Head of caudate nucleus (tissue), 42 donors: Measurements from ENCODE around the gene ALG6.

ENCODE experiments used
- DNase-seq, 42 donors: peaks; one replicate each; pipeline versions ENCODE4 v3.0.0 to v3.0.0-alpha.2; 2020 to 2021; ENCODE audit warnings: mixed read lengths in 7 of 42
- intact Hi-C: fragments of 100-400 bp; cut with DNase I; formaldehyde crosslinking; loops from one replicate; pipeline ENCODE4 v1.15.0; 2022

Gene ALG6

DNA sequence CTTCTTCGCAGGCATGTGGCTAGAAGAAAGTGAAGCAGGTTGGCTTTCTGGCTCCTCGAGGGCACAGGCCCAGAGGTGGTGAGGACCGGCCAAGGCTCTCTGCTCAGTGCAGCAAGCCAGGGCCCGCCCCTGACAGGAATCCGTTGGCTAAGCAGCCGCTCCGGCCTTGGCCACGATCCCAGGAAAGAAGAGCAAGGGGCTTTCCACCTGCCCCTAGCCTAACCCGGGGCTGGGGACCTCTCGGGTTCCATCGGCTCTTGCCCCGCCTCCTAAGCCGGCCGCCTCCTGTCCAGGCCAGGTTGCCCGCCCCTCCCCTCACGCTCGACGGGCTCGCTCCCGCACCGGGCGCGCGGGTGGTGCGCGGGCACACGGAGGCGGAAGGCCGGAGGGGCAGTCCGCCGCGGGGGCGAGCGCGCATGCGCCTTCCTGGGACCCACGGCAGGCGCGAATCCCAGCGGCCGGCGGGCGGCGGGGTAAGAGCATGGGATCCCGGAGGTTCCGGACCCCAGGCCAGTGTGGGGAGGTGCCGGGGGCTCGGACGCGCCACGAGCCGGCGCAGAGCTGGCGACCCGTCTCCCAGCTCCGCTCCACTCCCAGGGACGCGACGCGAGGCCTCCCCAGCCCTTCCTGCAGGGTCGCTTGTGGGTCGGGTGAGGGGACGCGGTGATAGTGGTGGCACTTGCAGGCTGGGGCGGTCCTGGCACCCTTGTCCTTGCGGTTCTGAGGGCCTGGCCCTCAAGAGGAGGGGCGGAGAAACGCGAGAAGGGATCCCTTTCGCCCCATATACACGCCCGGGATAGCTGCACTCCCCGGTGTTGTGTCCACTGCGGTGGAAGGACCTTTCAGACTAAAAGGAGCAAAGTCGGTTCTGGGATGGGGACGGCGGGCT lies at the start of gene ALG6:
TSS of gene ALG6 (plus strand) at position 413 of the 889 bp plus-strand sequence. CDS start 3,351 bp downstream, outside the sequence.
- DNase-seq, result peak; percentile 74 to 96 (median 92)
- intact Hi-C loops, result no loop called here

DNA sequence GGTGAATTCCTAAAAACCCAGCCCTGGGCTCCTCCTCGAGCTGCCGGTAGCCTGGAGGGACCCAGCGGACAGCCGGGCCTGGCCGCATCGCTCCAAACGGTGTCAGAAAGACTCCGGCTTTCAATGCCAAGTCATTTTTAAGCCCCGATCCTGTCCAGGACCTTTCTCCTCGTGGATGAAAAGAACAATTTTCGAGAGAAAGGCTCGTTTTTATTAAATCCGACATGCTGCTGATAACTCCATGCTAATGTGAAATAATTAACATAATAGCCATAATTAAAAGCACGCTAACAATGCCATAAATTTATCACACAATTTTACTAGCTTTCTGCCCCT lies 49.6 kb upstream of the ALG6 start:
- DNase-seq, result no peak
- intact Hi-C loops, result no loop called here

DNA sequence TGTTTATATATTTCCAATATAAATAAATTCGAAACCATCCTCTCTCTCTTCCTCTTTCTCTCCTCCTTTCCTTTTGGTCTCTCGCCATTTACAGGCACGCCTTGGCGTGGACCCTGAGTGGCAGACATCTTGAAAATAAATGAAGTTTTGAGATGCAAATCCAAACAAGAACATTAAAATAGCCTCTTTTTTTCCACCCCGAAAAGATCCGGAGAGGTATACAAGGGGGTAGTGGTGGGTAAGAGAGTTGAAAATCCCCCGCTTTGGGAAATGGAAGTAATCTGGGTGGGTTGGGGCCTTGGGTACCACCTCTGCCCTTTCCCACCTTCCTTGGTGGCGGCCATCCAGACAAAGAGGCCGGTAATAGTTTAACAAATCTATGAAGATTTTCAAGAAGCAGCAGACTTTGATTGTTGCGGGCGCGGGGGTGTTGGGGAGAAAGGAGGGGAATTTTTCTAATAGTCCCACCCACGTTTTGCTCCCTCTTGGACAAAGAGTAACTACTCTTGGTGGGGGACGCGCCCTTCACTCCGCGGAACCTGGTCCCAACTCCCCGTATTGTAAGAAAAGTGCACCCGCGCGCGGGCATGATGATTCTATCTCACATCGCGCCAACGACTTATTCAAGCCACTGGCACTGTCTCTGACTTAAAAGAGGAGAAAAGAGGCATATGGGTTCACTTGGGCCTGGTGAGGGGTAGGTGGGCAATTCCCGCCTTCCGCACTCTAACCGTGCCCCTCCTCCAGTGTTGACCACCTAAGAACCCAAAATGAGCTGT lies 49.0 kb upstream of the ALG6 start:
- DNase-seq, result no peak
- intact Hi-C loops, result no loop called here

DNA sequence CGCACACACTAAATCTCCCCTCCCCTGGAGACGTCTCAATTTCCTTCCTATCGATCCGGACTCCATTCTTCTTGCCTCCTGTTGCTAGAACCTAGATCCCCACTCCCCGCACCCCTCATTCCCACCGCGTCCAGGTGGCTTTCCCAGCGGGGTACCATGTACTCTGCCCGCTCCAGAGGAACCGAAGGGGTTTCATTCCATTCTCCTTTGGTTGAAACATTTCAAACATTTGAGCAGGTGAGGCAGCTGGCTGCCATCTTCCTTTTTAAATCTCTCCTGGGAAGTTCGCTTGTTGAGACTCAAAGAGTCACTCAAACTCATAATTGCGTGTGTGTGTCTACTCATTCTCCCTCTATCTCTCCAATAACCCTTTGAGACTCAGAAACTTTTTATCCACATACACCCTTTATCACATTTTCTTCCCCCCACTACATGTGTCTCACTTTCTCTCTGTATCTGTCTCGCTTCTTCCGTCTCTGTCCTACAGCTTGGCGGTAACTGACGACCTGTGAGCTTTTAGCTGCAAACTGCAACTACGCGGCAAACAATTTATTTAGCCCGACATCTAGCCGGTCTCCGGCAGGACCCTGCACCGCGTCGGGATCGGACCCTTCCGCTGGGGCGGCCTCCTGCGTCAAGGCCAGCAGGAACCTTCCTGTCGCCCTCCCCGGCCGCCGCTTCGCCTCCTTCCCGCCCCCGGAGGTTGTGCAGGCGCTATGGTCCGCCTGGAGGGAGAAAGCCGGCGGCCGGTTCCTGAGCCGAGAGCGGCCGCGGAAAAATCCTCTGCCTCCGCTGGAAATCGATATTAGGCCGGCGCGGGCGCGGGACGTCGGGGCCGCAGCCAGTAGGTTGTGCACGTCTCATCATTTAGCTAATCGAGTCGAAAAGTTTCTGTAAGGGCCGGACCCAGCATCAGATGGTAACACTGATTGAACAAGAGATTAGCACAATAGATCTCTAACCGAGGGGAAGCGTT lies 48.1 kb upstream of the ALG6 start:
- intact Hi-C loops, result no loop called here
- no peak for DNase-seq

DNA sequence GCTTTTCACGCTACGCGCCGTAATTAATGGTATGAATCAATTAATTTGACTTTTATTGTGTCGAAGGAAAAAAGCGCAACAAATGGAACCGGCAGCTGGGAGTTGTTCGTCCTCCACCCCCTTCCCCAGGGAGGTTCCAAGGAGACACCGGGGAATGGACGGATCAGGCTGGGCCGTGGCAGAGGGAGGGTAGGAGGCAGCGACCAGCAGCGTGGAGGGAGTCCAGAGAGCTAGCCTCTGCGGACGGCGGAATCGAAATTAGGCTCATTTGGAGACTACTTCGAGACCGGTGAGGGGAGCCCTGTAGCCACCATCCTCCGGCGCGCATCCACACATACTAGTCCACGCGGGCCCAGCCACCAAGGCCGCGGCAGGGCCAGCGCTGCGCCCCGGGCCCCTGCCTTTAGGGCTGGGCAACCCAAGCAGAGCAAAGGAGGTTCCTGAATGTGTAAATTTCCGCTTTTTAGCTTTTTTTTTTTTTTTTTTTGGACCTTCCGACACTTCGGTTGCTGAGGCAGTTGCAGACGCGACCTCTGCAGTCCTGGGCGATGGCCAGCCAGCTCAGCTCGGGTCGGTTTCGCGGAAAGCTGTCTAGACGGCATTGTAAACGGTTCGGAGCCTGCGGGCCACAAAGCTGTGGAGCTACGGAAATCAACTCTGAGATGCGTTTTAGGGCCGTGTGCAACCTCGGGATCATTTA lies 47.3 kb upstream of the ALG6 start:
- intact Hi-C loops, result no loop called here
- no peak for DNase-seq

DNA sequence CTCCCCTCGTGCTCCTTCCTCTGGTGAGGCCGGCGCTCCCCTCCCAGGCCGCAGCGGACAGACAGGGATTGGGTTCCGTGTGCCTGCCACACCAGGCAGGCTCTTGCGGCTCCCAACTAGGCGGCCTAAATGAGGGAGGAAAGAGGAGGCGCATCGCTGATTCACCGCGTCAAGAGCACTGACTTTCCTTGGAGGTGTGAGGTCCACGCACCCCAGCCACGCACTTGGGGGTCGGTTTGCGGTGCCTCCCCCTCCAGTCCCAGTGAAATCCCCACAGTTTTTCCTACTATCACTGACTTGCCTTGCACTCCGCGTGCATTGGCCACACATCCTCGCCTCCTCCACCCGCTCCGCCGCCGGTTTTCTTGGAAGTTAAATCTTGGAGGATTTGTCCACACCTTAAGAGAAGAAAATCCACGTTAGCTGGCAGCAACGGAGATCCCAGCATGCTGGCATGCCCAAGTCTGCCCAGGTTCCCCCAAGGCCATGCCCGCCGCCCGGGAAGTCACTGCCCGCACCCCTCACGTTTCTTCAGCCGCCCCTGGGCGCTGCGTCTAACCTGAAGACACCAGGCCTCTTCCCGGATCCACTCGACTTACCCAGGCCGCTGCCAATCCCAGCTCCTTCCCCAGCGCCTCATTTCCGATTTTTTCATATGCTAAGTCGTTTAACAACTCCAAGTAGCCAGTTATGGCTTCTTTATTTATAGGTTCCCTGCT lies 46.2 kb upstream of the ALG6 start:
- no peak for DNase-seq
- intact Hi-C loops, result no loop called here

DNA sequence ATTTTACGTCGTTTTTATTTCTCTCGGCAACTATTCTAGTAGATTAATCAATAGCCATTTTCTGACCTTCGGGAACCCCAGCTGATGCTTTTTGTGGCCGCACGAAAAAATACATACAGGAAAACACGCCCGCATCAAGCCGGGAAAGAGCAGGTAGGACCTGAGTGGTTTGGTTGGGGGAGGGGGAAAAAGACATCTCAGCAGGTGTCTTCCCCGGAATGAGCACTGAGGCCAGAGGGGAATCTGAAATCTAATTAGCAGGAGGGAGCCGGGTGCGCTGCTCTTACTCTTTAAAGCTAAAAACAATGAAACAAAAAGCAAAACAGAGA lies 45.7 kb upstream of the ALG6 start:
- intact Hi-C loops, result no loop called here
- no peak for DNase-seq

DNA sequence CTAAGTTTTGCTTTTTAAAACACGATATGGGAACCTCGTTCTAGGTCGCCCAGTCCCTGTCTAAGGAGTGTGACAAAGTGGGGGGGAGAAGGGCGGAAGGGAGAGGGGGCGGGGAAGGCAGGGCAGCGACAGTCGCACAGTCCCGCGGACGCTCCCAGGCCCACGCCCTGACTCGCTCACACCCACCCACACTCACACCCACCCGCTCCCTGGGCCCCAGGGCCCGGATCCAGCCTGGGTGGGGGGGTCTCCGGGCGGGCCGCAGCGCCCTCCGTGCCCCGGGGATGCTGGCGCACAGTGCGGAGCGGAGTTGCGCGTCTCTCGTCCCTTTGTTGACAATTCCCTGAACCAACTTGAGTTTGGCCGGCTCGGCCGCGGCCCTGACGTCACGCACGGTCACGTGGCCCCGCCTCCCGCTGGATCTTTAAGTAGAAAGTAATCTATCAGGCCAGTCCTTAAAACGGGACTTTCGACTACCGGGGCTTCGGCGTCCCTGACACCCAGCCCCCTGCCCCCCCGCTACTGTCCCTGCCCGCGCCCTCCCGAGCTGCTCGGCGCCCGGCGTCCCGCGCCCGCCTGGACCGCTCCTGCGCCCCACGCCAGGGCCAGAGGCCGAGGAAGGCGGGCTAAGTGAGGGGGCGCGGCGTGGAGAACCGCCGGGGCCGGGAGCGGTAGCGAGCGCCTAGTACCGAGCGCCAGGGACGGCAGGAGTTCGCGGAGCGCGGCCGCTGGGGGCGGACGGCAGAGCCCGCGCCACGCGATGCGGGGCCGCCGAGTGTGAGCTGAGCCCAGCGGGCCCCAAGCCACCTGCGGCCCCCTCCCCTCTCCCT lies 45.1 kb upstream of the ALG6 start, which contains the start of gene FOXD3:
TSS of gene FOXD3 (plus strand) at position 454 of the 830 bp plus-strand sequence. CDS start 492 bp downstream, outside the sequence.
- intact Hi-C loops, result no loop called here
- DNase-seq, result peak in 11 of 42 donors; percentile 17 to 61 (median 36)

DNA sequence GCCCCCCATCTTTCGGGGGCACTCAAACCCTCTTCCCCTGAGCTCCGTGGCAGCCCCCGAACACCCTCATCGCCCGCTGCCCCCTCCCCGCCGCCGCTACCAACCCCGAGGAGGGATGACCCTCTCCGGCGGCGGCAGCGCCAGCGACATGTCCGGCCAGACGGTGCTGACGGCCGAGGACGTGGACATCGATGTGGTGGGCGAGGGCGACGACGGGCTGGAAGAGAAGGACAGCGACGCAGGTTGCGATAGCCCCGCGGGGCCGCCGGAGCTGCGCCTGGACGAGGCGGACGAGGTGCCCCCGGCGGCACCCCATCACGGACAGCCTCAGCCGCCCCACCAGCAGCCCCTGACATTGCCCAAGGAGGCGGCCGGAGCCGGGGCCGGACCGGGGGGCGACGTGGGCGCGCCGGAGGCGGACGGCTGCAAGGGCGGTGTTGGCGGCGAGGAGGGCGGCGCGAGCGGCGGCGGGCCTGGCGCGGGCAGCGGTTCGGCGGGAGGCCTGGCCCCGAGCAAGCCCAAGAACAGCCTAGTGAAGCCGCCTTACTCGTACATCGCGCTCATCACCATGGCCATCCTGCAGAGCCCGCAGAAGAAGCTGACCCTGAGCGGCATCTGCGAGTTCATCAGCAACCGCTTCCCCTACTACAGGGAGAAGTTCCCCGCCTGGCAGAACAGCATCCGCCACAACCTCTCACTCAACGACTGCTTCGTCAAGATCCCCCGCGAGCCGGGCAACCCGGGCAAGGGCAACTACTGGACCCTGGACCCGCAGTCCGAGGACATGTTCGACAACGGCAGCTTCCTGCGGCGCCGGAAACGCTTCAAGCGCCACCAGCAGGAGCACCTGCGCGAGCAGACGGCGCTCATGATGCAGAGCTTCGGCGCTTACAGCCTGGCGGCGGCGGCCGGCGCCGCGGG lies 44.2 kb upstream of the ALG6 start:
- no peak for DNase-seq
- intact Hi-C loops, result no loop called here

DNA sequence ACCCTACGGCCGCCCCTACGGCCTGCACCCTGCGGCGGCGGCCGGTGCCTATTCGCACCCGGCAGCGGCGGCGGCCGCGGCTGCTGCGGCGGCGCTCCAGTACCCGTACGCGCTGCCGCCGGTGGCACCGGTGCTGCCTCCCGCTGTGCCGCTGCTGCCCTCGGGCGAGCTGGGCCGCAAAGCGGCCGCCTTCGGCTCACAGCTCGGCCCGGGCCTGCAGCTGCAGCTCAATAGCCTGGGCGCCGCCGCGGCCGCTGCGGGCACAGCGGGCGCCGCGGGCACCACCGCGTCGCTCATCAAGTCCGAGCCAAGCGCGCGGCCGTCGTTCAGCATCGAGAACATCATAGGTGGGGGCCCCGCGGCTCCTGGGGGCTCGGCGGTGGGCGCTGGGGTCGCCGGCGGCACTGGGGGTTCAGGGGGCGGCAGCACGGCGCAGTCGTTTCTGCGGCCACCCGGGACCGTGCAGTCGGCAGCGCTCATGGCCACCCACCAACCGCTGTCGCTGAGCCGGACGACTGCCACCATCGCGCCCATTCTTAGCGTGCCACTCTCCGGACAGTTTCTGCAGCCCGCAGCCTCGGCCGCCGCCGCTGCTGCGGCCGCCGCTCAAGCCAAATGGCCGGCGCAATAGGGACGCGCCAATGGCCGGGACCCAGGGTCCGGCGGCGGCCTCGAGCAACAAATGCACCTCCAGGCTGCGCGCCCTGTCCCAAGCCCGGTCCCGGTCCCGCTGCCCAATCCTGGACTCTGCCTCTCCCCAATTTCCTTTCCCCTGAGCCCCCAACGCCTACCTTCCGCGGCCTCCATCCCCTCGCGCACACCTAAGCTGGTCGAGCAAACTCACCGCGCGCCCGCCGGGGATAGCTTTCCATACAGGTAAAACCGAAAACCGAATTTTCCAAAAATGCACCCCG lies 43.3 kb upstream of the ALG6 start:
- intact Hi-C loops, result no loop called here
- no peak for DNase-seq

DNA sequence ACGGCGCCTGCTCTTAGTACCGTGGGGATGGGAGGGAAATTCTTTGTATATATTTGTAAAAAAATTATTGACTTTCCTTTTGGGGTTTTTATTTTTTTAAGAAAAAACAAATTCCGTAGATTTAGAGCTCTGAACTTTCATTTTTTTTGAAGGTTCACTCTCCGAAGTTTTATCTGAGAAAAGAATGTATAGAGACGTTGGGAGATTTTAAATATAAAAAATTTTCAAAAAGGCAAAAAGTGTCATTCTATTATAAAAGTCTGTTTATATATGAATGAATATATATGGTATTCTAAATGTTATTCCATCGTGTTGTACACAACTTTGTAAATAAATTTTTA lies 42.7 kb upstream of the ALG6 start:
- intact Hi-C loops, result no loop called here
- DNase-seq, result no peak

DNA sequence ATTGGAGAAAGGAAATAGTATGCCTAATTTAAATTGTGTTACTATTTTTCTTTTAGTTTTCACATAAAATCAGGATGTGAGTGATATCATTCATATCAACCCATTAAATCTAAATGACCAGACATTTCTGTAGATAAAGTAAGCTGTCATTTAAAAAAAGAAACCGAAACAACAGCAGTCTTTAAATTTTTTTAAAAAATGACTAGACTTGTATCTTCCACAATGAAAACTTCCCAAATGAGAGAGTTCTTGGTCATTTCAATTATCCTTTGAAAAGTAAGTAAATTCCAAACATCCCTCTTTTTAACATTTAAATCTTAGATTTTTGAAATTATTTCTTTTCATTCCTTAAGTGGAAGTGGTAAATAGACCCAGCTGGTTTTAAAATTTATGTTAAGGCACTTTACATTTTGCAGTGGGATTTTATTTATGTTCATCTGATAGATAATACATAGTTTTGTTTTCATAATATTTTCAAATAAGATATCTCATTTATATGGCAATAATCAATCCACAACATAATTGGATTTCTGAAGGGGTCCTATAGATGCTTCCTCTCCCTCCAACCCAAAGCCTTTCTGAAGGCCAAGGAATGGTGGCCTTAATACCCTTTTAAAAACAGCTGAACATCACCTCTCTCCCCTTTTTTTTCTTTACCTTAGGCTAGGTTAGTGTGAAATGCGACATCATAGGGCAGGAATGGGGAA lies 42.0 kb upstream of the ALG6 start:
- intact Hi-C loops, result no loop called here
- DNase-seq, result no peak

DNA sequence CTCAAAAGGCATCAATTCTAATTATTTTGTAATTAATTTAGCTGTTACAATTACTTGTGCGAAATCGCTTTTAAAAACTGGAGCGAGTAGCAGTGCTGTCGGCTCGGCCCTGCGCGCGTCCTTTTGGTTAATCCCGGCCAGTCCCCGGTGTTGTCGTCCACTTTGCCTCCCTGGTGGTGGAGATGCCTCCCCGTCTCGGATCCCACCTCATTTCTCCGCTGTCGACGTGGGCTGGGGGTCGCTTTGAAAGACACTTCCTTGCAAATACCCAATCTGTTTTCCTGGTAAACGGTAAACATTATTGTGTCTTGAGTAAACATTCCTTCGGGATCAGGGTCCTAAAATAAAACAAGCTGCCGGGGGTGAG lies 41.3 kb upstream of the ALG6 start:
- intact Hi-C loops, result no loop called here
- DNase-seq, result no peak

DNA sequence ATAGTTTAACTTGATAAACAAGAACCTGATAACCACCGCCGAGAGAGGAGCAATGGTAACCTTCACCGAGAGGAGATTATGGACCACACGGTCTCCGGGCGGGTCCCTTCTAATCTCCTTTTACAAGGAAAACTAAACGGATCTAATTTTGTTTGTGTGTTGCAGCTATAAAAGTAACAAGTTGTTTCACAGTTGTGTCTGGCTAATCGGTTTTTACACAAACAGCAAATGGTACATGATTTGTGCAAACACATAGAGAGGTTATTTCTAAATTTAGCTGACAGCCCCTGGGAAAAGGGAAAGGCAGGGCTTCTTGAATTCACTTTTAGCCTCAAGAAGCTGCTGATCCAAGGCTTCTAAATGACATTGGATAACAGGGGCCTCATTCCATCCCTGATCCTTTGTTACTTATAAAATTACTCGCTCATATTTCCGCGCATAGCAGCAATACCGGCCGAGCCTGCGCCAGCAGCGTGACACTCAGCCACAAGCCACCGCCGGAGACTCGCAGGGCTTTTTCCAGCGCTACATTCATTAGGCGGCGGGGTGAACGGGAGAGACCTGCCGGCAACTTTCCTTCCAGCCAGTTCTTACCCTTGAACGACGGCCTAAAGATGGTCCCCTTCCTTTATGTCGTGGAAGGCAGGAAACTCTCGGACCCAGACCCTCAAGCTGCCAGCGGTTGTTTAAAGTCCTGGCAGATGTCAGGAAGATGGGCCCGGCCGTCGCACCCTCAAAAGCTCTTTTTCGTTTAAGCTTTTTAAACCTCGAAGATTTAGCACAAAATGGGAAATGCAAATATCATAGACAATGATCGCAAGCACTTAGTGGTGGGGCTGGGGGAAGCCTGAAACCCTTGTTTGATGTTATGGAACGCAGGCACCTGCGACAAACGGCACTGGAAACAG lies 40.7 kb upstream of the ALG6 start:
- intact Hi-C loops, result no loop called here
- no peak for DNase-seq
